Inflammatory macrophage (primary cell): ENCODE data around the gene CCDC40.

Experiments
- DNase-seq, 2 donors: peaks; one replicate each; pipeline ENCODE4 v3.0.0-alpha.2; 2020 to 2022

The CCDC40 gene

GRCh38 chr17:80104321-80104955 is 68.0 kb downstream of the CCDC40 start:
- DNase-seq, result no peak

GRCh38 chr17:80104956-80105375 is 68.5 kb downstream of the CCDC40 start:
- no peak for DNase-seq

GRCh38 chr17:80105762-80106161 is 69.3 kb downstream of the CCDC40 start:
- no peak for DNase-seq

- DNase-seq, result no peak
Observed at GRCh38 chr17:80106176-80106575, 69.7 kb downstream of the CCDC40 start.

- no peak for DNase-seq
Observed at GRCh38 chr17:80106751-80107150, 70.3 kb downstream of the CCDC40 start.

- no peak for DNase-seq
Observed at GRCh38 chr17:80107231-80108021, 71.0 kb downstream of the CCDC40 start.

- DNase-seq, result no peak
Observed at GRCh38 chr17:80108036-80108971, 71.9 kb downstream of the CCDC40 start.

- no peak for DNase-seq
Observed at GRCh38 chr17:80109066-80109660, 72.7 kb downstream of the CCDC40 start.

- DNase-seq, result no peak
Observed at GRCh38 chr17:80109713-80110446, 73.4 kb downstream of the CCDC40 start.

GRCh38 chr17:80110447-80110812 is 74.0 kb downstream of the CCDC40 start:
- no peak for DNase-seq

GRCh38 chr17:80110927-80111701 is 74.7 kb downstream of the CCDC40 start:
- DNase-seq, result no peak

- no peak for DNase-seq
Observed at GRCh38 chr17:80111702-80112470, 75.4 kb downstream of the CCDC40 start.

- DNase-seq, result no peak
Observed at GRCh38 chr17:80112471-80113032, 76.1 kb downstream of the CCDC40 start.

GRCh38 chr17:80113033-80113484 is 76.6 kb downstream of the CCDC40 start:
- DNase-seq, result no peak

GRCh38 chr17:80114758-80115157 is 78.3 kb downstream of the CCDC40 start:
- DNase-seq, result no peak

GRCh38 chr17:80115159-80115558 is 78.7 kb downstream of the CCDC40 start:
- no peak for DNase-seq

GRCh38 chr17:80116276-80116920 is 80.0 kb downstream of the CCDC40 start:
- no peak for DNase-seq

GRCh38 chr17:80116921-80117380 is 80.5 kb downstream of the CCDC40 start:
- DNase-seq, result no peak
